ENCODE measurements around the gene FGF22.

FGF22 gene

DNA sequence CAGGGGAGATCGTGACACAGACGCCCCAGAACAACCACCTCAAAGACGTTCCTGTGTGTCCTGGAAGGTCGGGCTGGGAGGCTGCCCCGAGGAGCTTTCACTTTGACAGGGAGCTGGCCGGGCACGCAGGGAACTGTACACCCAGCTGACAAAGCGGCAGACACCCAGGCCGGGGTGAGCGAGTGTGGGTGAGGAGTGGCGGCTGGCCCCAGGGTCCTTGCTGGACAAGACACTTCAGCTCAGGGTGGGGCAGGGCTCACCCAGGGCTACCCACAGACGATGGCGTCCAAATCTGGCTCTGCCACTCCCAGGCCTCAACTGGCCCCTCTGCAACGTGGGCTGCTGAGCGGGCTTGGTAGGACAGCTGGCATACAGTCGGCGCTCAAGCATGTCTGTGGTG, 2.0 kb downstream of the FGF22 start:
- Histone ChIP-seq H3K27me3 (no peaks in the 10 kb centered on the region), H3K27ac (no peak overlapping the region), H3K36me3 (peaks cover 3 to 22% (median 15%) of the 10 kb centered on the region in 3 donors), H3K4me1 (peaks cover 0 to 21% (median 12%) of the 10 kb centered on the region in 4 donors), H3K9me3 (no peaks in the 10 kb centered on the region), H3K4me3 (no peak overlapping the region)
- intact Hi-C loops (cut with DNase I; ENCODE audit: low total_unique reads), result no loop called here
- TF ChIP-seq, protein P1, sequence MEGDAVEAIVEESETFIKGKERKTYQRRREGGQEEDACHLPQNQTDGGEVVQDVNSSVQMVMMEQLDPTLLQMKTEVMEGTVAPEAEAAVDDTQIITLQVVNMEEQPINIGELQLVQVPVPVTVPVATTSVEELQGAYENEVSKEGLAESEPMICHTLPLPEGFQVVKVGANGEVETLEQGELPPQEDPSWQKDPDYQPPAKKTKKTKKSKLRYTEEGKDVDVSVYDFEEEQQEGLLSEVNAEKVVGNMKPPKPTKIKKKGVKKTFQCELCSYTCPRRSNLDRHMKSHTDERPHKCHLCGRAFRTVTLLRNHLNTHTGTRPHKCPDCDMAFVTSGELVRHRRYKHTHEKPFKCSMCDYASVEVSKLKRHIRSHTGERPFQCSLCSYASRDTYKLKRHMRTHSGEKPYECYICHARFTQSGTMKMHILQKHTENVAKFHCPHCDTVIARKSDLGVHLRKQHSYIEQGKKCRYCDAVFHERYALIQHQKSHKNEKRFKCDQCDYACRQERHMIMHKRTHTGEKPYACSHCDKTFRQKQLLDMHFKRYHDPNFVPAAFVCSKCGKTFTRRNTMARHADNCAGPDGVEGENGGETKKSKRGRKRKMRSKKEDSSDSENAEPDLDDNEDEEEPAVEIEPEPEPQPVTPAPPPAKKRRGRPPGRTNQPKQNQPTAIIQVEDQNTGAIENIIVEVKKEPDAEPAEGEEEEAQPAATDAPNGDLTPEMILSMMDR (IDR thresholded peaks at IDR 0.05), result no peak
- DNase-seq, result no peak

DNA sequence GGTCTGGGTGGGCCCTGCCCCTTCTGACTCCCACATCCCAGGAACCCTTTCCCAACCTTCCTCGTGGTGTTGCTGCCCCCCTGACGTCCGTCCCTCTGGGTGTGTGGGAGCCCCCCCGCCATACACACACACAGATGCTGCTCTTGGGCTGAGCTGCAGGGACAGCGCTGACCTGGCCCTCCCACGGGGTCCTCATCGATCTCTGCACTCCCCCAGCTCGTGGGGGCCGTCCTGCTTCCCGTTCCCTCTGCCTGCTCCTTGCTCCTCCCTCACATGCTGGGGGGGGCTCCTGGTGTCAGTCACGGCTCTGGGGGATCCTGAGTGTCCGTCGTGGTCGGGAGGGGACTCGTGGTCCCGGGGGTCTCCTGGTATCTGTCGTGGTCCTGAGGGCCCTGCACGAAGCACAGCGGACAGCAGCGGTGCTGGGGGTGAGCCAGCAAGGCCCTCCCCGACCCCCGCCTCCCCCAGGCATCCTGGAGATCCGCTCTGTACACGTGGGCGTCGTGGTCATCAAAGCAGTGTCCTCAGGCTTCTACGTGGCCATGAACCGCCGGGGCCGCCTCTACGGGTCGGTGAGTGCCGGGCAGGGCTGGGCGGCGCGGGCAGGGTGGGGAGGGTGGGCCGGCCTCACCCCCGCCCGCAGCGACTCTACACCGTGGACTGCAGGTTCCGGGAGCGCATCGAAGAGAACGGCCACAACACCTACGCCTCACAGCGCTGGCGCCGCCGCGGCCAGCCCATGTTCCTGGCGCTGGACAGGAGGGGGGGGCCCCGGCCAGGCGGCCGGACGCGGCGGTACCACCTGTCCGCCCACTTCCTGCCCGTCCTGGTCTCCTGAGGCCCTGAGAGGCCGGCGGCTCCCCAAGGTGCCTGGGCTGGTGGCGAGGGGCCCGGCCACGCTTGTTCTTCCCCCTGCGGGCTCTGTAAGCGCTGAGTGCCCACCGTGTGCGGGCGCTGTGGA, 3.4 kb downstream of the FGF22 start:
- Histone ChIP-seq H3K4me3 (no peak overlapping the region), H3K27ac (no peak overlapping the region), H3K9me3 (no peaks in the 10 kb centered on the region), H3K36me3 (peaks cover 16 to 35% (median 28%) of the 10 kb centered on the region in 3 donors), H3K27me3 (no peaks in the 10 kb centered on the region), H3K4me1 (peaks cover 0 to 21% (median 12%) of the 10 kb centered on the region in 4 donors)
- intact Hi-C loops (cut with DNase I; ENCODE audit: low total_unique reads), result no loop called here
- DNase-seq, result no peak
- TF ChIP-seq, protein P1 (IDR thresholded peaks at IDR 0.05), result no peak

DNA sequence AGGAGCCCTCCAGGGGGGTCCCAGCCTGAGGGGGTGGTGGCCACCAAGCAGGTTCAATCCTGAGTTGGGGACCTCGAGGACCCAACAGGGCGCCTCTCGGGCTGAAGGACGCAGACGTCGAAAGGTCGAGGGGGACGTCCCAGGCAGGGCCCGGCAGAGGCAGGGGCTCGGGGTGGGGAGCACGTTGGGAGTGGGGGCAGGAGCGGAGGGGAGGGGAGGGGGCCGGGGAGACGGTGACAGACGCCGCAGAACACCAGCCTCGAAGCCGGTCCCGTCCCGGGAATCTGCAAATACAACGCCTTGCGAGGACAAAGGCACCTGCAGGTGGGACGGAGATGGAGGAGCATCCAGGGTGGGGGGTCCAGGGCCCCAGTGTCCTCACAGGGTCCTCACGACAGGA, 4.1 kb downstream of the FGF22 start:
- intact Hi-C loops (cut with DNase I; ENCODE audit: low total_unique reads), result no loop called here
- Histone ChIP-seq H3K36me3 (peaks cover 22 to 42% (median 35%) of the 10 kb centered on the region in 3 donors), H3K27me3 (no peaks in the 10 kb centered on the region), H3K9me3 (no peaks in the 10 kb centered on the region), H3K4me3 (no peak overlapping the region), H3K4me1 (peaks cover 0 to 17% (median 10%) of the 10 kb centered on the region in 4 donors), H3K27ac (no peak overlapping the region)
- TF ChIP-seq, protein P1 (IDR thresholded peaks at IDR 0.05), result no peak
- DNase-seq, result no peak

DNA sequence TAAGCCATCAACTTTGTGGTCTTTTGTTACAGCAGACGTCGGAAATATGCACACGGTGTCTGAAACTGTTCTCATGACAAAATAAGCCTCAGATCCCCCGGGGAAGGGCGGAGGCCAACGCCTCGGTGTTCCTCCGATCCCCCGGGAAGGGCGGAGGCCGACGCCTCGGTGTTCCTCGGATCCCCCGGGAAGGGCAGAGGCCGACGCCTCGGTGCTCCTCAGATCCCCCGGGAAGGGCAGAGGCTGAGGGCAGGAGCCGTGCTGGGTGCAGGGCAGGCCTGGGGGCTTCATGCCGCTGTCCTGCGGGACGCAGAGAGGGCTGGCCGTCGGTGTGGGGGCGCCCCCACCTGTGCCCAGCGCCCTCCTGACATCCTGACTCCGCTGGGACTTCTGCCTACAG, 4.7 kb downstream of the FGF22 start:
- intact Hi-C loops (cut with DNase I; ENCODE audit: low total_unique reads), result no loop called here
- Histone ChIP-seq H3K9me3 (no peaks in the 10 kb centered on the region), H3K36me3 (peaks cover 28 to 49% (median 41%) of the 10 kb centered on the region in 3 donors), H3K27me3 (no peaks in the 10 kb centered on the region), H3K4me3 (no peak overlapping the region), H3K27ac (no peak overlapping the region), H3K4me1 (peaks cover 0 to 11% (median 5%) of the 10 kb centered on the region in 4 donors)
- TF ChIP-seq, protein P1 (IDR thresholded peaks at IDR 0.05), result no peak
- DNase-seq, result no peak

DNA sequence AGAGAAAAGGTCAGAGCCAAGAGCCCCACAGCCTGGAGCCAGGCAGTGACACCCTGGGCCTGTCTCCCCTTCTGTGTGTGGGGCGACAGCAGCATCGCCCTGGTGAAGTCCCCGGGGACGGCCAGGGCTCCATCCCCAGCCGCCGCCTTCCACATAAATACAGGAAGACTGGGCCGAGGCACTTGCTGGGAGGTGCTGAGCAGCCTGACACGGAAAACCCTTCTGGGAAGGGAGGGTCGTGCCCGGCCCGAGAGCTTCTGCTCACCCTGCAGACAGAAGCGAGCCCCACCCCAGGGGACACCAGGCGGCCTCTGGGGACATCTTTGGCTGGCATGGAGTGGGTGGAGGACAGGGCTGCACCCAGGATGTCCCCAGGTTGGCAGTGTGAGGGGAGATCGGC, 5.1 kb downstream of the FGF22 start:
- TF ChIP-seq, protein P1 (IDR thresholded peaks at IDR 0.05), result no peak
- Histone ChIP-seq H3K9me3 (no peaks in the 10 kb centered on the region), H3K4me1 (peaks cover 0 to 10% (median 5%) of the 10 kb centered on the region in 4 donors), H3K27me3 (no peaks in the 10 kb centered on the region), H3K27ac (no peak overlapping the region), H3K4me3 (no peak overlapping the region), H3K36me3 (peaks cover 31 to 53% (median 46%) of the 10 kb centered on the region in 3 donors)
- intact Hi-C loops (cut with DNase I; ENCODE audit: low total_unique reads), result no loop called here
- no peak for DNase-seq

All from tibial artery (tissue), 4 donors.